MV-4-11 (cell line): ENCODE data around the gene CCL27.

Experiments
- DNase-seq: peaks from one replicate; lab custom pipeline; 2025; lab: John Stamatoyannopoulos, UW

The CCL27 gene

GRCh38 chr9:34684145-34684544 lies 21.7 kb upstream of the CCL27 start:
- DNase-seq: no peak

- no peak for DNase-seq
Measured at GRCh38 chr9:34675869-34676268, 13.4 kb upstream of the CCL27 start.

- DNase-seq: peak; percentile 66
Measured at GRCh38 chr9:34675048-34675714, 12.7 kb upstream of the CCL27 start.

GRCh38 chr9:34674440-34674839 lies 12.0 kb upstream of the CCL27 start:
- DNase-seq: no peak

- no peak for DNase-seq
Measured at GRCh38 chr9:34671307-34671706, 8.8 kb upstream of the CCL27 start.

- DNase-seq: no peak
Measured at GRCh38 chr9:34669809-34670562, 7.5 kb upstream of the CCL27 start.

GRCh38 chr9:34665381-34666250 lies 3.2 kb upstream of the CCL27 start:
- peak; percentile 92 for DNase-seq

- no peak for DNase-seq
Measured at GRCh38 chr9:34665067-34665380, 2.6 kb upstream of the CCL27 start.

GRCh38 chr9:34664281-34665066 lies 2.0 kb upstream of the CCL27 start:
- peak; percentile 78 for DNase-seq

- DNase-seq: no peak
Measured at GRCh38 chr9:34663303-34663605, 797 bp upstream of the CCL27 start.

- no peak for DNase-seq
Measured at GRCh38 chr9:34659592-34660253, 2.7 kb downstream of the CCL27 start.

GRCh38 chr9:34658461-34658860 lies 4.0 kb downstream of the CCL27 start:
- no peak for DNase-seq

- DNase-seq: no peak
Measured at GRCh38 chr9:34656992-34657391, 5.5 kb downstream of the CCL27 start.

GRCh38 chr9:34655394-34655793 lies 7.1 kb downstream of the CCL27 start:
- no peak for DNase-seq

GRCh38 chr9:34654323-34655051 lies 8.0 kb downstream of the CCL27 start:
- DNase-seq: no peak

- DNase-seq: no peak
Measured at GRCh38 chr9:34653151-34654072, 9.0 kb downstream of the CCL27 start.

- DNase-seq: no peak
Measured at GRCh38 chr9:34652602-34653000, 9.9 kb downstream of the CCL27 start.

- peak; percentile 77 for DNase-seq
Measured at GRCh38 chr9:34651876-34652601, 10.4 kb downstream of the CCL27 start, which contains the start of gene IL11RA. Gene IL11RA, plus strand, starts transcription at chr9:34652185. Its CDS starts 3,033 bp downstream, at chr9:34655218.

GRCh38 chr9:34651321-34651720 lies 11.1 kb downstream of the CCL27 start:
- no peak for DNase-seq
